ENCODE measurements around the gene SLC1A1. TPM values are rescaled to one million over a fixed set of nuclear protein-coding genes. Genes with fewer than 3 reads are reported as not detected.

The SLC1A1 gene
- total and polyA plus RNA-seq, 4 donors = 0.33 to 86.0 (median 33.2) TPM

GRCh38 chr9:4573634-4574389, 83.5 kb downstream of the SLC1A1 start:
- TF ChIP-seq REST (IDR thresholded peaks at IDR 0.05) (no peak), NR2F2 (IDR thresholded peaks at IDR 0.05) (no peak), HNF4A (conservative IDR thresholded peaks at IDR 0.05) (no peak), CTCF (IDR thresholded peaks at IDR 0.05; ENCODE audit: low read depth, low read length, missing input control) (no peak), ATF3 (IDR thresholded peaks at IDR 0.05) (no peak), FOXA2 (IDR thresholded peaks at IDR 0.05) (no peak), SP1 (IDR thresholded peaks at IDR 0.05) (no peak), HNF4G (IDR thresholded peaks at IDR 0.05) (no peak), RXRA (IDR thresholded peaks at IDR 0.05) (no peak), TAF1 (conservative IDR thresholded peaks at IDR 0.05) (no peak), JUND (IDR thresholded peaks at IDR 0.05) (no peak), GABPA (IDR thresholded peaks at IDR 0.05 in 1 of 2, conservative IDR thresholded peaks at IDR 0.05 in 1 of 2) (no peak), YY1 (IDR thresholded peaks at IDR 0.05) (no peak), MAX (IDR thresholded peaks at IDR 0.05) (no peak), FOXA1 (IDR thresholded peaks at IDR 0.05) (no peak)
- DNase-seq (ENCODE audit: low spot score) = no peak
- H3K27me3 ChIP-seq (ENCODE audit: control insufficient read depth in 4 of 4, insufficient read depth in 4 of 4, low read length in 3 of 4) = no peaks in the 10 kb centered on the region
- peaks cover 1 to 33% (median 20%) of the 10 kb centered on the region in 4 donors for H3K36me3 ChIP-seq (ENCODE audit: control insufficient read depth in 4 of 4, insufficient read depth in 3 of 4, low read depth in 1 of 4, low read length in 3 of 4)
- no peak overlapping the region for H3K4me3 ChIP-seq (ENCODE audit: low read depth in 1 of 3, low read length in 3 of 3)
- no peak overlapping the region for H3K9ac ChIP-seq (ENCODE audit: low read depth in 1 of 2, low read length in 2 of 2)
- H3K4me1 ChIP-seq (ENCODE audit: control insufficient read depth in 4 of 4, insufficient read depth in 4 of 4, low read length in 3 of 4) = peaks cover 4 to 18% (median 9%) of the 10 kb centered on the region in 4 donors
- WGBS = 89% methylated on average over 5 of the region's 5 CpGs
- peak overlapping the region; percentile 54 to 77 for H3K27ac ChIP-seq (ENCODE audit: low read depth in 1 of 2, low read length in 2 of 2)
- no peaks in the 10 kb centered on the region for H3K9me3 ChIP-seq (ENCODE audit: control insufficient read depth in 4 of 4, low read length in 3 of 4)

- Histone ChIP-seq H3K9ac (ENCODE audit: low read depth in 1 of 2, low read length in 2 of 2) (no peak overlapping the region), H3K36me3 (ENCODE audit: control insufficient read depth in 4 of 4, insufficient read depth in 3 of 4, low read depth in 1 of 4, low read length in 3 of 4) (peaks cover 1 to 33% (median 18%) of the 10 kb centered on the region in 4 donors), H3K27ac (ENCODE audit: low read depth in 1 of 2, low read length in 2 of 2) (peak overlapping the region; percentile 54 to 77), H3K4me1 (ENCODE audit: control insufficient read depth in 4 of 4, insufficient read depth in 4 of 4, low read length in 3 of 4) (peaks cover 8 to 26% (median 9%) of the 10 kb centered on the region in 4 donors), H3K4me3 (ENCODE audit: low read depth in 1 of 3, low read length in 3 of 3) (no peak overlapping the region), H3K27me3 (ENCODE audit: control insufficient read depth in 4 of 4, insufficient read depth in 4 of 4, low read length in 3 of 4) (no peaks in the 10 kb centered on the region), H3K9me3 (ENCODE audit: control insufficient read depth in 4 of 4, low read length in 3 of 4) (no peaks in the 10 kb centered on the region)
- peak; percentile 28 to 30 for TF ChIP-seq RXRA (IDR thresholded peaks at IDR 0.05)
- no peak for TF ChIP-seq ATF3 (IDR thresholded peaks at IDR 0.05)
- no peak for TF ChIP-seq MAX (IDR thresholded peaks at IDR 0.05)
- no peak for TF ChIP-seq FOXA1 (IDR thresholded peaks at IDR 0.05)
- TF ChIP-seq HNF4A (conservative IDR thresholded peaks at IDR 0.05) = peak; percentile 38 to 66
- TF ChIP-seq RAD21 (IDR thresholded peaks at IDR 0.05) = peak in 1 of 2 donors; percentile 50
- TF ChIP-seq CTCF (IDR thresholded peaks at IDR 0.05; ENCODE audit: low read depth, low read length, missing input control) = no peak
- TF ChIP-seq JUND (IDR thresholded peaks at IDR 0.05) = no peak
- TF ChIP-seq SP1 (IDR thresholded peaks at IDR 0.05) = peak; percentile 44
- TF ChIP-seq YY1 (IDR thresholded peaks at IDR 0.05) = no peak
- DNase-seq (ENCODE audit: low spot score) = no peak
- 50% methylated on average over 7 of the region's 7 CpGs for WGBS
Observed at GRCh38 chr9:4574657-4575243, 84.5 kb downstream of the SLC1A1 start.
